Lower leg skin (tissue), 4 donors: ENCODE data around the gene S100A7A. TPM values are rescaled to one million over a fixed set of nuclear protein-coding genes. Genes with fewer than 3 reads are reported as not detected.
A peak's percentile ranks its signal among the peaks of the same experiment; 100 is the strongest.

Experiments used
- DNase-seq, 2 donors: peaks; one replicate each; pipeline ENCODE4 v3.0.0-alpha.2; 2019; ENCODE audit warnings: low spot score in 2 of 2
- H3K4me3 ChIP-seq: fragments of 200-600 bp; sonication (generic); 2 replicates; pipeline ENCODE4 v1.5.1; 2017; ENCODE audit warnings: mild to moderate bottlenecking, low read depth; ENCODE audit not compliant: poor library complexity, severe bottlenecking
- CTCF ChIP-seq, 3 donors: fragments of 450-650 bp; IDR thresholded peaks; one replicate each; pipeline ENCODE4 v1.5.1; 2016; ENCODE audit warnings: antibody characterized with exemption in 3 of 3, mild to moderate bottlenecking in 3 of 3, moderate library complexity in 2 of 3
- POLR2A ChIP-seq, 2 donors: fragments of 450-650 bp; IDR thresholded peaks; one replicate each; pipeline ENCODE4 v1.6.1; 2016 to 2017; ENCODE audit warnings: antibody characterized with exemption in 2 of 2, mild to moderate bottlenecking in 1 of 2, moderate library complexity in 1 of 2
- WGBS, 2 donors: methylation state at CpG; one replicate each; pipeline ENCODE4 v1.1.5; 2018; 5-methylcytosine and 5-hydroxymethylcytosine counted together
- intact Hi-C: fragments of 100-400 bp; cut with DNase I; formaldehyde crosslinking; loops from one replicate; pipeline ENCODE4 v1.15.0; 2023; ENCODE audit warnings: low total_unique reads
- total RNA-seq, 4 donors: library from RNA; depleted of rRNA; stranded (reverse); fragments of >200 nt; gene quantifications; one replicate each; pipeline ENCODE4 v1.1.0, GENCODE V29; 2016

The S100A7A gene
- total RNA-seq, 4 donors from 2014 or later, result not detected

- 66 to 71% methylated on average over 3 of the region's 3 CpGs for WGBS, 2 donors
- DNase-seq, result no peak
- H3K4me3 ChIP-seq, result no peak overlapping the region
- TF ChIP-seq CTCF (IDR thresholded peaks at IDR 0.05) (no peak), POLR2A (IDR thresholded peaks at IDR 0.05) (no peak)
- intact Hi-C loops, result no loop called here
These were observed 24.1 kb upstream of the S100A7A start for GRCh38 chr1:153392258-153392657.

GRCh38 chr1:153392822-153393221 is 23.5 kb upstream of the S100A7A start:
- intact Hi-C loops, result no loop called here
- H3K4me3 ChIP-seq, result no peak overlapping the region
- no peak for DNase-seq
- 78 to 79% methylated on average over 3 of the region's 3 CpGs for WGBS, 2 donors
- TF ChIP-seq POLR2A (IDR thresholded peaks at IDR 0.05) (no peak), CTCF (IDR thresholded peaks at IDR 0.05) (no peak)

GRCh38 chr1:153393926-153394325 is 22.4 kb upstream of the S100A7A start:
- intact Hi-C loops, result no loop called here
- no peak overlapping the region for H3K4me3 ChIP-seq
- TF ChIP-seq POLR2A (IDR thresholded peaks at IDR 0.05), result no peak
- TF ChIP-seq CTCF (IDR thresholded peaks at IDR 0.05), result no peak
- DNase-seq, result no peak
- 77 to 84% methylated on average over 6 of the region's 6 CpGs for WGBS, 2 donors

- no peak for DNase-seq
- no peak for TF ChIP-seq POLR2A (IDR thresholded peaks at IDR 0.05)
- TF ChIP-seq CTCF (IDR thresholded peaks at IDR 0.05), result no peak
- intact Hi-C loops, result no loop called here
- 71 to 73% methylated on average over 5 of the region's 5 CpGs for WGBS, 2 donors
- no peak overlapping the region for H3K4me3 ChIP-seq
These were observed 21.9 kb upstream of the S100A7A start for GRCh38 chr1:153394391-153394790.

- intact Hi-C loops, result no loop called here
- no peak overlapping the region for H3K4me3 ChIP-seq
- 31 to 40% methylated on average over 7 of the region's 7 CpGs for WGBS, 2 donors
- TF ChIP-seq POLR2A (IDR thresholded peaks at IDR 0.05) (no peak), CTCF (IDR thresholded peaks at IDR 0.05) (no peak)
- no peak for DNase-seq
These were observed 21.1 kb upstream of the S100A7A start for GRCh38 chr1:153395136-153395685.

- WGBS, 2 donors, result 79 to 82% methylated on average over 6 of the region's 6 CpGs
- no peak overlapping the region for H3K4me3 ChIP-seq
- peak in 1 of 2 donors; percentile 52 for DNase-seq
- no peak for TF ChIP-seq POLR2A (IDR thresholded peaks at IDR 0.05)
- TF ChIP-seq CTCF (IDR thresholded peaks at IDR 0.05), result no peak
- intact Hi-C loops, result no loop called here
These were observed 20.5 kb upstream of the S100A7A start for GRCh38 chr1:153395776-153396175.
